HG03432 (cell line): ENCODE results near the gene CWC27.
"Not testable (repeated sequence)": the region's sequence is repeated elsewhere in the genome, so short reads cannot be mapped to it uniquely, and the experiment has no call there.

Experiments
- ATAC-seq: cut with Tn5 transposase; IDR thresholded peaks from one replicate; pipeline ENCODE4 v1.9.1; 2021; ENCODE audit warnings: mild to moderate bottlenecking, moderate library complexity; ENCODE audit not compliant: unreplicated experiment

Gene CWC27

GRCh38 chr5:64836786-64837185, 68.1 kb downstream of the CWC27 start:
- no peak for ATAC-seq

GRCh38 chr5:64838376-64838775, 69.6 kb downstream of the CWC27 start:
- ATAC-seq = no peak

- no peak for ATAC-seq
These were observed 70.1 kb downstream of the CWC27 start for GRCh38 chr5:64838803-64839202.

GRCh38 chr5:64839936-64840335, 71.2 kb downstream of the CWC27 start:
- ATAC-seq = no peak

- no peak for ATAC-seq
These were observed 72.2 kb downstream of the CWC27 start for GRCh38 chr5:64840958-64841357.

- ATAC-seq = no peak
These were observed 85.0 kb downstream of the CWC27 start for GRCh38 chr5:64853777-64854176.

- ATAC-seq = no peak
These were observed 86.1 kb downstream of the CWC27 start for GRCh38 chr5:64854855-64855254.

- ATAC-seq = no peak
These were observed 91.2 kb downstream of the CWC27 start for GRCh38 chr5:64859881-64860280.

- no peak for ATAC-seq
These were observed 92.6 kb downstream of the CWC27 start for GRCh38 chr5:64861281-64861680.

- ATAC-seq = no peak
These were observed 95.4 kb downstream of the CWC27 start for GRCh38 chr5:64864171-64864570.

- ATAC-seq = no peak
These were observed 96.9 kb downstream of the CWC27 start for GRCh38 chr5:64865662-64866061.

GRCh38 chr5:64869419-64869818, 100.7 kb downstream of the CWC27 start:
- ATAC-seq = no peak

- no peak for ATAC-seq
These were observed 103.3 kb downstream of the CWC27 start for GRCh38 chr5:64872044-64872443.

- ATAC-seq = no peak
These were observed 104.7 kb downstream of the CWC27 start for GRCh38 chr5:64873441-64873840.

GRCh38 chr5:64874753-64875152, 106.0 kb downstream of the CWC27 start:
- no peak for ATAC-seq

- no peak for ATAC-seq
These were observed 107.5 kb downstream of the CWC27 start for GRCh38 chr5:64876203-64876602.

- ATAC-seq = no peak
These were observed 112.1 kb downstream of the CWC27 start for GRCh38 chr5:64880821-64881220.

- no peak for ATAC-seq
These were observed 115.2 kb downstream of the CWC27 start for GRCh38 chr5:64883912-64884311.

GRCh38 chr5:64884541-64884940, 115.8 kb downstream of the CWC27 start:
- no peak for ATAC-seq

- ATAC-seq = no peak
These were observed 119.2 kb downstream of the CWC27 start for GRCh38 chr5:64887910-64888309.

GRCh38 chr5:64895748-64896147, 127.0 kb downstream of the CWC27 start:
- ATAC-seq = no peak

- ATAC-seq = no peak
These were observed 131.1 kb downstream of the CWC27 start for GRCh38 chr5:64899838-64900237.

GRCh38 chr5:64900618-64901017, 131.9 kb downstream of the CWC27 start:
- no peak for ATAC-seq

- ATAC-seq = not testable (repeated sequence)
These were observed 138.7 kb downstream of the CWC27 start for GRCh38 chr5:64907399-64907798.
